Activated CD4-positive, alpha-beta T cell treated with anti-CD3 and anti-CD28 coated beads, Interleukin-2, amount 10 ng/mL, durations not matched to agents 7 days and 5 days (primary cell): ENCODE data around the gene HOXC9. TPM values are rescaled to one million over a fixed set of nuclear protein-coding genes. Genes with fewer than 3 reads are reported as not detected.

Experiments
- CTCF ChIA-PET: fragments of 350-600 bp; sonication (Branson Sonifier 250); formaldehyde crosslinking; loops from one replicate; lab custom pipeline; 2021; ENCODE audit warnings: antibody characterized with exemption; lab: Charles Lee
- POLR2A ChIA-PET: fragments of 350-600 bp; sonication (Branson Sonifier 250); formaldehyde crosslinking; loops from one replicate; lab custom pipeline; 2021; ENCODE audit warnings: antibody characterized with exemption; lab: Charles Lee
- DNase-seq: peaks from one replicate; pipeline ENCODE4 v3.0.0-alpha.2; 2020
- H3K27ac Mint-ChIP-seq: one replicate; pipeline ENCODE4 v1.8.0; 2021; ENCODE audit warnings: mild to moderate bottlenecking, moderate library complexity, mixed read lengths
- H3K27me3 Mint-ChIP-seq: one replicate; pipeline ENCODE4 v1.8.0; 2021; ENCODE audit warnings: mixed read lengths
- H3K36me3 Mint-ChIP-seq: one replicate; pipeline ENCODE4 v1.8.0; 2021; ENCODE audit warnings: low read depth, mixed read lengths
- H3K4me1 Mint-ChIP-seq: one replicate; pipeline ENCODE4 v1.8.0; 2021; ENCODE audit warnings: mixed read lengths
- H3K4me3 Mint-ChIP-seq: one replicate; pipeline ENCODE4 v1.8.0; 2021; ENCODE audit warnings: mild to moderate bottlenecking, moderate library complexity, mixed read lengths
- H3K9me3 Mint-ChIP-seq: one replicate; pipeline ENCODE4 v1.8.0; 2021; ENCODE audit warnings: mixed read lengths
- total RNA-seq, 2 experiments: library from RNA; stranded (reverse); gene quantifications; one replicate each; pipeline ENCODE4 v1.2.3, GENCODE V29; 2021

Gene HOXC9
- total RNA-seq, 2 experiments from 2014 or later = not detected

- peaks cover 13% of the 10 kb centered on the region for H3K4me1 Mint-ChIP-seq
- CTCF ChIA-PET = interaction anchor here (0.6 kb wide), 1 partner anchor 39 kb away, joined by 4 read pairs; no protein-coding TSS in a partner anchor
- no peaks in the 10 kb centered on the region for H3K9me3 Mint-ChIP-seq
- peak within 1 kb of the TSS; percentile 60 for H3K27ac Mint-ChIP-seq
- H3K4me3 Mint-ChIP-seq = peak within 1 kb of the TSS; percentile 34
- POLR2A ChIA-PET = no interaction called here
- peaks cover 7% of the 10 kb centered on the region for H3K36me3 Mint-ChIP-seq
- peaks cover 91% of the 10 kb centered on the region for H3K27me3 Mint-ChIP-seq
- DNase-seq = no peak
Observed at GRCh38 chr12:53974084-53975063, 25.6 kb upstream of the HOXC9 start, which contains the start of gene HOTAIR. Gene HOTAIR, minus strand, starts transcription at chr12:53974954.

- H3K4me1 Mint-ChIP-seq = peaks cover 13% of the 10 kb centered on the region
- no peak overlapping the region for H3K27ac Mint-ChIP-seq
- H3K4me3 Mint-ChIP-seq = no peak overlapping the region
- ChIA-PET POLR2A (no interaction called here), CTCF (interaction anchor here (0.6 to 0.9 kb wide), 3 partner anchors 29 to 232 kb away, joined by 3 to 4 read pairs (median 4); no protein-coding TSS in a partner anchor)
- no peaks in the 10 kb centered on the region for H3K9me3 Mint-ChIP-seq
- peaks cover 7% of the 10 kb centered on the region for H3K36me3 Mint-ChIP-seq
- peaks cover 91% of the 10 kb centered on the region for H3K27me3 Mint-ChIP-seq
- no peak for DNase-seq
Observed at GRCh38 chr12:53975064-53975471, 24.9 kb upstream of the HOXC9 start.

- peaks cover 7% of the 10 kb centered on the region for H3K36me3 Mint-ChIP-seq
- ChIA-PET CTCF (interaction anchor here (0.6 to 1.0 kb wide), 4 partner anchors 29 to 239 kb away, joined by 3 to 4 read pairs (median 4); no protein-coding TSS in a partner anchor), POLR2A (no interaction called here)
- H3K27ac Mint-ChIP-seq = peak overlapping the region; percentile 60
- no peak for DNase-seq
- H3K4me3 Mint-ChIP-seq = peak overlapping the region; percentile 34
- H3K9me3 Mint-ChIP-seq = no peaks in the 10 kb centered on the region
- peaks cover 13% of the 10 kb centered on the region for H3K4me1 Mint-ChIP-seq
- peaks cover 91% of the 10 kb centered on the region for H3K27me3 Mint-ChIP-seq
Observed at GRCh38 chr12:53975479-53976152, 24.3 kb upstream of the HOXC9 start.

- no peaks in the 10 kb centered on the region for H3K9me3 Mint-ChIP-seq
- peaks cover 91% of the 10 kb centered on the region for H3K27me3 Mint-ChIP-seq
- DNase-seq = no peak
- POLR2A ChIA-PET = no interaction called here
- CTCF ChIA-PET = interaction anchor here (0.9 to 1.0 kb wide), 2 partner anchors 231 to 238 kb away, joined by 3 read pairs; no protein-coding TSS in a partner anchor
- H3K27ac Mint-ChIP-seq = no peak overlapping the region
- peaks cover 13% of the 10 kb centered on the region for H3K4me1 Mint-ChIP-seq
- H3K4me3 Mint-ChIP-seq = no peak overlapping the region
- peaks cover 7% of the 10 kb centered on the region for H3K36me3 Mint-ChIP-seq
Observed at GRCh38 chr12:53976172-53976822, 23.7 kb upstream of the HOXC9 start.

- CTCF ChIA-PET = interaction anchor here (1.0 kb wide), 1 partner anchor 238 kb away, joined by 3 read pairs; no protein-coding TSS in a partner anchor
- peaks cover 13% of the 10 kb centered on the region for H3K4me1 Mint-ChIP-seq
- H3K9me3 Mint-ChIP-seq = no peaks in the 10 kb centered on the region
- POLR2A ChIA-PET = no interaction called here
- DNase-seq = no peak
- H3K27me3 Mint-ChIP-seq = peaks cover 91% of the 10 kb centered on the region
- H3K27ac Mint-ChIP-seq = no peak overlapping the region
- H3K4me3 Mint-ChIP-seq = no peak overlapping the region
- H3K36me3 Mint-ChIP-seq = peaks cover 7% of the 10 kb centered on the region
Observed at GRCh38 chr12:53976823-53977595, 23.0 kb upstream of the HOXC9 start.

GRCh38 chr12:53977596-53978445 is 22.1 kb upstream of the HOXC9 start:
- H3K27me3 Mint-ChIP-seq = peaks cover 91% of the 10 kb centered on the region
- CTCF ChIA-PET = no interaction called here
- H3K27ac Mint-ChIP-seq = no peak overlapping the region
- peaks cover 7% of the 10 kb centered on the region for H3K36me3 Mint-ChIP-seq
- POLR2A ChIA-PET = no interaction called here
- no peak overlapping the region for H3K4me3 Mint-ChIP-seq
- DNase-seq = no peak
- H3K9me3 Mint-ChIP-seq = no peaks in the 10 kb centered on the region
- H3K4me1 Mint-ChIP-seq = peaks cover 13% of the 10 kb centered on the region

GRCh38 chr12:53978477-53979356 is 21.2 kb upstream of the HOXC9 start:
- ChIA-PET CTCF (no interaction called here), POLR2A (no interaction called here)
- Mint-ChIP-seq H3K4me3 (no peak overlapping the region), H3K9me3 (no peaks in the 10 kb centered on the region), H3K27me3 (peaks cover 93% of the 10 kb centered on the region), H3K4me1 (peaks cover 8% of the 10 kb centered on the region), H3K27ac (no peak overlapping the region), H3K36me3 (peaks cover 3% of the 10 kb centered on the region)
- no peak for DNase-seq

GRCh38 chr12:53980104-53980801 is 19.7 kb upstream of the HOXC9 start:
- no peak for DNase-seq
- Mint-ChIP-seq H3K4me3 (no peak overlapping the region), H3K9me3 (no peaks in the 10 kb centered on the region), H3K36me3 (peaks cover 3% of the 10 kb centered on the region), H3K27ac (no peak overlapping the region), H3K4me1 (peaks cover 10% of the 10 kb centered on the region), H3K27me3 (peaks cover 96% of the 10 kb centered on the region)
- ChIA-PET POLR2A (no interaction called here), CTCF (interaction anchor here (0.6 to 1.9 kb wide), 3 partner anchors 26 to 234 kb away, joined by 3 to 5 read pairs (median 3); partner anchors contain the start of gene HOXC12)

- Mint-ChIP-seq H3K9me3 (no peaks in the 10 kb centered on the region), H3K27ac (no peak overlapping the region), H3K4me1 (peaks cover 8% of the 10 kb centered on the region), H3K36me3 (no peaks in the 10 kb centered on the region), H3K4me3 (no peak overlapping the region), H3K27me3 (peaks cover 95% of the 10 kb centered on the region)
- no peak for DNase-seq
- ChIA-PET CTCF (interaction anchor here (0.6 to 1.9 kb wide), 3 partner anchors 26 to 233 kb away, joined by 3 to 5 read pairs (median 3); partner anchors contain the start of gene HOXC12), POLR2A (no interaction called here)
Observed at GRCh38 chr12:53980802-53981496, 19.0 kb upstream of the HOXC9 start.
